Measurements from ENCODE around the gene ARHGDIB.

The ARHGDIB gene

GRCh38 chr12:14953752-14954151, 7.6 kb downstream of the ARHGDIB start:
- DNase-seq = no peak

GRCh38 chr12:14952299-14952921, 9.0 kb downstream of the ARHGDIB start:
- no peak for DNase-seq

- no peak for DNase-seq
Observed at GRCh38 chr12:14951851-14952250, 9.6 kb downstream of the ARHGDIB start.

GRCh38 chr12:14950982-14951746, 10.2 kb downstream of the ARHGDIB start:
- no peak for DNase-seq

GRCh38 chr12:14950421-14950820, 11.0 kb downstream of the ARHGDIB start:
- DNase-seq = no peak

- no peak for DNase-seq
Observed at GRCh38 chr12:14949631-14950030, 11.8 kb downstream of the ARHGDIB start.

- no peak for DNase-seq
Observed at GRCh38 chr12:14948672-14949071, 12.7 kb downstream of the ARHGDIB start.

GRCh38 chr12:14946861-14947260, 14.5 kb downstream of the ARHGDIB start:
- no peak for DNase-seq

- no peak for DNase-seq
Observed at GRCh38 chr12:14946162-14946561, 15.2 kb downstream of the ARHGDIB start.

GRCh38 chr12:14942196-14942931, 19.0 kb downstream of the ARHGDIB start:
- no peak for DNase-seq

- no peak for DNase-seq
Observed at GRCh38 chr12:14941369-14941768, 20.0 kb downstream of the ARHGDIB start.

GRCh38 chr12:14938301-14938700, 23.1 kb downstream of the ARHGDIB start, which contains the start of gene ERP27:
TSS of gene ERP27 (minus strand) at chr12:14938537. CDS start at chr12:14938508, 29 bp downstream.
- DNase-seq = no peak

GRCh38 chr12:14937689-14938088, 23.7 kb downstream of the ARHGDIB start:
- no peak for DNase-seq

GRCh38 chr12:14937014-14937413, 24.4 kb downstream of the ARHGDIB start:
- no peak for DNase-seq

GRCh38 chr12:14936224-14936861, 25.1 kb downstream of the ARHGDIB start:
- no peak for DNase-seq

GRCh38 chr12:14935031-14935430, 26.4 kb downstream of the ARHGDIB start:
- no peak for DNase-seq

GRCh38 chr12:14934511-14934910, 26.9 kb downstream of the ARHGDIB start:
- DNase-seq = no peak

- DNase-seq = no peak
Observed at GRCh38 chr12:14931791-14932560, 29.4 kb downstream of the ARHGDIB start.

- DNase-seq = no peak
Observed at GRCh38 chr12:14931359-14931758, 30.0 kb downstream of the ARHGDIB start.

GRCh38 chr12:14930299-14930698, 31.1 kb downstream of the ARHGDIB start:
- DNase-seq = no peak

GRCh38 chr12:14928931-14929330, 32.5 kb downstream of the ARHGDIB start:
- no peak for DNase-seq

GRCh38 chr12:14927267-14927666, 34.1 kb downstream of the ARHGDIB start:
- DNase-seq = no peak

Data from activated CD4-positive, alpha-beta T cell treated with anti-CD3 and anti-CD28 coated beads for 1 hour (primary cell).